HG03039 (cell line): ENCODE data around the gene ZBTB33.

ENCODE experiments used
- ATAC-seq: cut with Tn5 transposase; IDR thresholded peaks from one replicate; pipeline ENCODE4 v1.9.1; 2021; ENCODE audit warnings: mild to moderate bottlenecking, moderate library complexity; ENCODE audit not compliant: unreplicated experiment

ZBTB33 gene

DNA sequence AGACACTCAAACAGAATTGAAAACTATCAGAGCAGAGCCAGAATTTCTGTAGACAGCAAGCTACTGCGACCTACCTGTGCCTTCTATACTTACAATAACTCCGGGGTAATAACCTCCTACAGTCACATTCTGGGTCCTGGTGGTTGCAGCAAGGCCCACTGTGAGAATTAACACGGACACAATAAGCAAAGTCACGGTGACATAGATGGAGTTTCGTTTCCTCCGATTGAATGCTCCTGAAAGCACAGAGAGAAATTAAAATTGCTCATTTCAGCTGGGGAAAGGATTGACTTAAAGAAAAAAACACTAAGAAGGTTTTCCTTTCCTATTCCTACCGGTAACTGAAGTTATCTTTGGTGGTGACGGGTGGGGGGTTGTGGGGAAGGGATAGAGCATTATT lies 53.6 kb downstream of the ZBTB33 start:
- no peak for ATAC-seq

DNA sequence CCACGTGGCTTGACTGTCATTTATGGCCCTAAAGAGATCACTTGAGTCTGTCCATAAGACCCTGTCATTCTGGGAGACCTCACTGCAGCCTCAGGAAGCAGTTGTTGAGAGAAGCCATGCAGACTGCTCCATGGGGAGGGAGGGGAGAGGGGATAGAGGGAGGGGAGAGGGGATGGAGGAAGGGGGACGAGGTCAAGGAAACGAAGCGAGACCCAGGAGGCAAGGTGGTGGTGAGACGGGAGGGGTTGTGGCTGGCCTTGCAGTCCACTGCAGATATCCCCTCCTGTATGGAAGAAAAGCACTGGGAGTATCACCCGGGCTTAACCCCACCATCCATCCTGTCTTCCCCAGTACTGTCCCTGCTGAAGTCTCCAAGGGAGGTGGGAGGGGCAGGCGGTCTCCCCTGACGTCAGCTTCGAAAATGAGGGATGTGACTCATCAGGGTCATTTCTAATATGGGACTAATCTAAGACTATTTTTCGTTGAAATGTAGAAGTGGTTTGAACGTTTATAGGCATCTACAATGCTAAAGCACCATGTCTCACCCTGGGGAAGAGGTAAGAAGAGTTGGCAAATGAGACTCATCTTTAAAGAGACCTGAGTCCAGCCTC lies 55.0 kb downstream of the ZBTB33 start:
- no peak for ATAC-seq

DNA sequence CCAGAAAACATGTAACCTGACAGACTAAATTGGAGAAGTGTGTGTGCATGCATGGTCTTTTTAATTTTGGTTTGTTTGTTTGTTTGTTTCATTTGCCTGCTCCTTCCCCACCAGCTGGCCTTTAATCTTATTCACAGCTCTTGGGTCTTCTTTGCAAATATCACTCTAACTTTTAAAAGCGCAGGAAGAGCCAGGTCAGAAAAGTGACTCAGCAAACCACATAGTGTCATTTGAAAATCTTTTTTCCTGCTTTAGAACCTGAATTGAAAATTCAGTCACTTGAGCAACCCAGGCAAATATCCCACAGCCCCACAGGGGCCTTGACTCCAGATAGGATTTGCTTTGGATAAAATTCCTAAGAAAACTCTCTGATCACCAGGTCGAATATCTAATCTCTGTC lies 56.0 kb downstream of the ZBTB33 start:
- ATAC-seq: no peak
